GM23338 (cell line): ENCODE results near the gene CFAP77.

Experiments used
- CTCF ChIP-seq, 2 experiments: fragments of 200-600 bp in 1 of 2; sonication (generic) in 1 of 2; conservative IDR thresholded peaks; 2 replicates each; pipeline versions ENCODE4 v1.5.1 to v1.6.1; 2016 to 2017; ENCODE audit warnings: antibody characterized with exemption in 2 of 2, low read depth in 2 of 2, mild to moderate bottlenecking in 2 of 2, moderate library complexity in 1 of 2
- EZH2 ChIP-seq: fragments of 200-600 bp; sonication (generic); IDR thresholded peaks from one replicate; pipeline ENCODE4 v1.8.0; 2017; ENCODE audit warnings: antibody characterized with exemption, mild to moderate bottlenecking, low read depth; ENCODE audit not compliant: unreplicated experiment
- EZH2phosphoT487 ChIP-seq: fragments of 200-600 bp; sonication (generic); IDR thresholded peaks from one replicate; pipeline ENCODE4 v1.8.1; 2018; ENCODE audit warnings: antibody characterized with exemption; ENCODE audit not compliant: unreplicated experiment
- JUNB ChIP-seq: IDR thresholded peaks from one replicate; pipeline ENCODE4 v1.6.1; 2016; ENCODE audit warnings: antibody characterized with exemption; ENCODE audit not compliant: unreplicated experiment
- POLR2AphosphoS5 ChIP-seq: IDR thresholded peaks from 2 replicates; pipeline ENCODE4 v1.6.1; 2016; ENCODE audit warnings: antibody characterized with exemption, low read depth
- REST ChIP-seq: IDR thresholded peaks from one replicate; pipeline ENCODE4 v1.6.1; 2018; ENCODE audit warnings: antibody characterized with exemption; ENCODE audit not compliant: unreplicated experiment

GRCh38 chr9:132562306-132562573 is 152.2 kb downstream of the CFAP77 start:
- TF ChIP-seq CTCF (conservative IDR thresholded peaks at IDR 0.05; ENCODE audit: low read depth in 2 of 2) (no peak), EZH2 (no peak), EZH2phosphoT487 (no peak), POLR2AphosphoS5 (no peak), JUNB (no peak), REST (no peak)
